Stimulated activated CD4-positive, alpha-beta T cell treated with anti-CD3 and anti-CD28 coated beads, Interleukin-1b, Interleukin-23, amount 100 ng/mL, for 1 hour (primary cell): ENCODE measurements around the gene HFE.

ENCODE experiments used
- DNase-seq, 2 donors: peaks; one replicate each; pipeline ENCODE4 v3.0.0-alpha.2; 2020; ENCODE audit warnings: low read depth in 2 of 2

The HFE gene

DNA sequence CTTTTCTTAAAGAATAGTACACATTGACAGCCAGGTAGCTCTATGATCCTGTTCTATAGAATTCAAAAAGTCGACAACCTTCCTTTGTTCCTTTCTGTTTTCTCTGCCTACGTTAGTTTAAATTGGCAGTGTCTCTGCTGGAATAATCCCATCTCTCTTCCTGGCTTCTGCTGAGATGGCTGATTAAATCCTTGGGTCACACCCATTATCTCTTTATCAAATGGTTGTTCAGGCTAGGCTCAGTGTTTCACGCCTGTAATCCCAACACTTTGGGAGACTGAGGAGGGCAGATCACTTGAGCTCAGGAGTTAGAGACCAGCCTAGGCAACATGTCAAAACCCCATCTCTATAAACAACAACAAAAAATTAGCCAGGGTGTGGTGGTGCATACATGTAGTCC, 44.4 kb downstream of the HFE start:
- no peak for DNase-seq

DNA sequence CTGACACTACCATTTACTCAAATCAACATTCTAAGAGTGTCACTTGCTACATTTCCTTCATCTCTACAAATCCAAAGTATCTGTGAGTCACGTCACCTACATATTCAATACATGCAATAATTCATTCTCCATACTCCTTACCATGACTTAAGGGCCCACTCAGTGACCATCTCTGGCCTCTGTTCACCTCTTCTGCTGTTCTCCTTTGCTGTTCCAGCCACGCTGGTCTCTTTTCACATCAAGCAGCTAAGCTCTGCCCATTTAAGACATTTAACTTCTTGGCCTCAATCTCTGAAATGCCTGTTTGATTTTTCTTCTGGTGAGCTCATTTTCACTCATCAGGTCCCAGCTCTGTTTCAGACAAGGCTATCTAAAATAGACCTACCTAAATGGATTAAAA, 46.5 kb downstream of the HFE start:
- DNase-seq = no peak

DNA sequence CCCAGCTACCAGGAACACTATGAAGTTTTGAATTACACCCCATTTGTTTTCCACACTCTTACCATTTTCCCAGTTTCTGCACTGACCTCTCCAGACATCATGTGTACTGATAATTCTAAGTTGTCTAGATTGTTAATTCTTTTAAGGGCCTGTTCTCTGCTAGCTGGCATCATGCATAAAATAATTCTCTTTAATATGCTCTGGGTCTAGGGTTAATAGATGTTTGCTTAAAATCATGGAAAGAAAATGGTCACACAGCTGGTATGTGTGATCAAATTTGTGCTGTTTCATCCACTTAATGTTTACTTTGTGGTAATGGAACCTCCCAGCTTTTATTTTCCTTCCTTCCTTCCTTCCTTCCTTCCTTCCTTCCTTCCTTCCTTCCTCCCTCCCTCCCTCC, 49.1 kb downstream of the HFE start:
- no peak for DNase-seq

DNA sequence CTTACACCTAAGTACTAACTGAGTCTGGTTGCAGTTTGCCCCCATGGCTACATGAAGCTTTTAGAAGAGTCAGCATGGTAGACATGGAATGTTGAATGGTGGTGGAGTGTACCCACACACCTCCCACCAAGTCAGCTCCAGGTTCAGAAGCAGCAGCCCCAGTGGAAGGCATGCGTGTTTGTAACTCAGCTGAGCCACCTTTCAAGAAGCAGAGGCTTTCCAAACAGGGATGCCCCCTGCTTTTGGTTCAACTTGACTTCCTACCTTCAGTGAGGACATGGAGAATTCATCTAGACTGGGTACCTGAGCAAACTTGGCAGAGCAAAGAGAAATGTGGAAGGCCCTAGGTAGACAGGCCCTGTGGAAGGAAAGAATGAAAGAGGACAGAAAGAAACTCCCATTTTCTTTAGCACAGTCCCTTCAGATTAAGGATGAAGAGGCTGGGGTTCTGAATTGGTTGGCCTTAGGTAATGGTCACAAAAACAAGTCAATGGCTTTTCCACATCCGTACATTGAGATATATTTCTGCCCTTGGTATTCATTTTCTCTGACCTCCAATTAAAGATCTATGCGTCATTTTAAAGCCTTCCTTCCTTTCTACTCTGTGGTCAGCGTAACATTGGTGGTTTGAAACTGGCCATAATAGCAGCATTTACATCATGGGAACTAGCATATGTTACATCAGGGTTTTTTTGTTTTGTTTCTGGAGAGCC, 53.2 kb downstream of the HFE start:
- no peak for DNase-seq

DNA sequence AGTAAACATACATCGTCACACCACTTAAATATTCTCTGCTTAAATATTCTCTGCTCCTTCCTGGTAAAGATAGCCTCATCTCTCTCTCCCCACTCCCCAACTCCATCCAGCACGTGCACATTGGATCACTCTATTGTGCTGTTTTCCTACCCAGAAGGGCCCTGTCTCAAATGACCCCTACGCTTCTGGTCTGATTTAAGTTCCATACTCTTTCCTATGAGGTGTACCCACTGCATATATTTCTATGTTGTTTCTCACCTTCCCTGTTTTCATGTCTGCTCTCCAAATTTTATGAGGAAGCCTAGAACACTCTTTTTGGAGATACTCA, 53.7 kb downstream of the HFE start:
- no peak for DNase-seq

DNA sequence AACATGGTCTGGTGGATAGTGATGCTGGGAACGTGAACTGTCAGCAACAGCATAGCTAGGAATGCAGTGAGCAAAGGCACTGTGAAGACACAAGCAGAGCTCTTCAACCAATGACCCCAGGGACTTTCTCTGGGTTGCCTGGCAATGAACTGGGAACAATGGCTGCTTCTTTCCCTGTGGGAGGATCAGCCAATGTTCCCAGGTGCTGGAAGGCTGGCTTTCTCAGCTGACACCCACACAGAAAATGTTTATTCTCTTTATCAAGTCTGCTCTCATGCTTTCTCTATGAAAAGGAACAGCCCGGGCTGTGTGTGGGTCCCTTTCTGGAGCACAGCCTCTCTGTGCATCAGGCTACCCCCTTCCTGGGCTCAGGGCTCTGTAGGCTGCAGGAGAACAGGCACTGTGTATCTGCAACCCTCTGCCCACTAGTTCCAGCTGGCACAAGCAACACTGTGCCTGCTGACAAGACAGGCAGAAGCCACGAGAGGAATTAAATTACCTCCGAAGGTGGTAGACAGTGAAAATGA, 54.2 kb downstream of the HFE start:
- DNase-seq = no peak

DNA sequence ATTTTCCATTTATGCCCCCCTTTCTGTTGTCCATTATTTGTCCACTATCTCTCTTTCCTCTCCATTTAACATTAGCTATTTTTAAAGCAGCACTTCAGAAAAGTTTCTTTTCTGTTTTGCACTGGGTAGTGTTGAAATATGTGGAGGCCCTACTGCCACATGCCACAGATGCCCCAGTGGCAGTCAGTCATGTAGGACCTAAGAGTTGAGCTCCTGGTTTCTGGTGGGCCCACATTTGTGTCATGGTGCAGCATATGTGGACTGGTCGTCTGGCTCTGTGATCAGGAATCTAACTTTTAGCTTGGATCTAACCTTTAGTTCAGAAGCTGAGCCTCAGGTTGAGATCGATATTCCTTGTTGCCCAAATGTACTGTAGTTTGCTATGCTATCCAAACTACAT, 54.8 kb downstream of the HFE start:
- no peak for DNase-seq
